NT2/D1 (cell line): ENCODE results near the gene SPRING1.

ENCODE experiments used
- SUZ12 ChIP-seq: IDR thresholded peaks from 2 replicates; pipeline ENCODE4 v1.6.1; 2011; ENCODE audit not compliant: insufficient read length, insufficient read depth; ENCODE audit errors: extremely low read depth
- YY1 ChIP-seq: IDR thresholded peaks from 2 replicates; pipeline ENCODE4 v1.6.1; 2011; ENCODE audit not compliant: insufficient read length, insufficient read depth
- ZNF274 ChIP-seq: IDR thresholded peaks from 2 replicates; pipeline ENCODE4 v1.6.1; 2011; ENCODE audit warnings: mild to moderate bottlenecking, low read depth, low read length

DNA sequence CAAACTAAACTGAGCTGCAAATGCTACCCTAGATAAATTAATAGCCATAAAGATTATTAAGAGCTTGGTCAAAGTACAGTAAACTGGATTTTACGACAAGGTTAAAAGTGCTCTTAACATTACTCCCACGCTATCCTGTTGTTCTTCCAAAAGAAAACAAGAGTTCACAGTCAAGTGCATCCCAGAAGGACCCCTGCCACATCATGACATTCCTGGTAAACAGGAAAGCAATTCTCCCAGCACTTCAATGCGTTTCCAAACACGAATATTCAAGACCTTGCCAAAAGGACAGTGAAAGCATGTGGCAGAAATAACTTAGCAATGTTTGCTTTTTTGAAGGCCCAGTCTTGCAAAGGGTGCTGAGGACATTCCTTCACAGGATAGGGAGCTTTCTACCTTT lies 11.2 kb downstream of the SPRING1 start:
- no peak for TF ChIP-seq ZNF274
- no peak for TF ChIP-seq SUZ12
- no peak for TF ChIP-seq YY1
